Type B pancreatic cell (in vitro differentiated cells): ENCODE data around the gene TENT5C. TPM values are rescaled to one million over a fixed set of nuclear protein-coding genes. Genes with fewer than 3 reads are reported as not detected.

Experiments used
- DNase-seq: peaks from one replicate; pipeline ENCODE4 v3.0.0; 2021; ENCODE audit warnings: mixed read lengths; ENCODE audit not compliant: unreplicated experiment; ENCODE audit errors: extremely low spot score
- H3K27ac Mint-ChIP-seq: 2 replicates; pipeline ENCODE4 v1.8.0; 2021; ENCODE audit warnings: mild to moderate bottlenecking, mixed read lengths
- H3K27me3 Mint-ChIP-seq: 2 replicates; pipeline ENCODE4 v1.8.0; 2021; ENCODE audit warnings: mixed read lengths
- H3K36me3 Mint-ChIP-seq: 2 replicates; pipeline ENCODE4 v1.8.0; 2021; ENCODE audit warnings: mixed read lengths
- H3K4me1 Mint-ChIP-seq: one replicate; pipeline ENCODE4 v1.8.0; 2021; ENCODE audit warnings: mixed read lengths; ENCODE audit not compliant: unreplicated experiment
- H3K4me3 Mint-ChIP-seq: 2 replicates; pipeline ENCODE4 v1.8.0; 2021; ENCODE audit warnings: mild to moderate bottlenecking, mixed read lengths
- H3K9me3 Mint-ChIP-seq: 2 replicates; pipeline ENCODE4 v1.8.0; 2021; ENCODE audit warnings: mixed read lengths
- CTCF ChIP-seq: fragments of 200-600 bp; sonication (generic); conservative IDR thresholded peaks from 2 replicates; pipeline ENCODE4 v1.5.0; 2021; ENCODE audit warnings: antibody characterized with exemption, mild to moderate bottlenecking
- total RNA-seq: library from RNA; stranded (reverse); gene quantifications from 2 replicates; pipeline ENCODE4 v1.2.1, GENCODE V29; 2021; ENCODE audit warnings: low replicate concordance

TENT5C gene
- total RNA-seq, 1 donor from 2014 or later, result 13.8 TPM

DNA sequence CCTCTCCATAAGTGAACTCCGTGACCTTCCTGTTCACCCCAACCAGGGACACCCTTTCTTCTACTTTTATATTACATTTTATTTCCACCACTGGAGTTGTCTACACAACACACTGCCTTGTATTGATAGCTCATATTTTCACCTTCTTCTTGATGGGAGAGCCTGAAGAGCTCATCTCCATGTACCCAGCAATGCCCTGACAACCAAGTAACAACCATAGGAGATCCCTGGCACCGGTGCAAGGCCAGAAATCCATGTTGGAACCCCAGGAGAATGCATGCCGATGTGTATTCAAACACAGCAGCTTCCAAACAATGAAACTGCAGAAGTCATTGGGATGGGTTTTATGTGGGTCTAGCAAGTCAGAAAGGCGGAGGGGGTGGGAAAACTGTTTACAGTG lies 15.5 kb downstream of the TENT5C start:
- no peaks in the 10 kb centered on the region for H3K27me3 Mint-ChIP-seq
- TF ChIP-seq CTCF, result no peak
- no peaks in the 10 kb centered on the region for H3K36me3 Mint-ChIP-seq
- no peak overlapping the region for H3K4me3 Mint-ChIP-seq
- DNase-seq, result no peak
- H3K4me1 Mint-ChIP-seq, result no peaks in the 10 kb centered on the region
- H3K9me3 Mint-ChIP-seq, result no peaks in the 10 kb centered on the region
- no peak overlapping the region for H3K27ac Mint-ChIP-seq

- Mint-ChIP-seq H3K4me1 (no peaks in the 10 kb centered on the region), H3K27ac (no peak overlapping the region), H3K9me3 (no peaks in the 10 kb centered on the region), H3K27me3 (no peaks in the 10 kb centered on the region), H3K36me3 (no peaks in the 10 kb centered on the region), H3K4me3 (no peak overlapping the region)
- no peak for DNase-seq
- TF ChIP-seq CTCF, result no peak
Measured at GRCh38 chr1:117622726-117623125, 16.9 kb downstream of the TENT5C start.

DNA sequence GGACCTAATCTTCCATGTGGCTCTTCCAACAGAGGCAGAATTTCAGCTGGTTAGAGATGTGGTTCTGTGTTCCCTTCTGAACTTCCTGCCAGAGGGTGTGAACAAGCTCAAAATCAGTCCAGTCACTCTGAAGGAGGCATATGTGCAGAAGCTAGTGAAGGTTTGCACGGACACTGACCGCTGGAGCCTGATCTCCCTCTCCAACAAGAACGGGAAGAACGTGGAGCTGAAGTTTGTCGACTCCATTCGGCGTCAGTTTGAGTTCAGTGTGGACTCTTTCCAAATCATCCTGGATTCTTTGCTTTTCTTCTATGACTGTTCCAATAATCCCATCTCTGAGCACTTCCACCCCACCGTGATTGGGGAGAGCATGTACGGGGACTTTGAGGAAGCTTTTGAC lies 17.3 kb downstream of the TENT5C start:
- Mint-ChIP-seq H3K27me3 (no peaks in the 10 kb centered on the region), H3K4me1 (no peaks in the 10 kb centered on the region), H3K27ac (no peak overlapping the region), H3K4me3 (no peak overlapping the region), H3K36me3 (no peaks in the 10 kb centered on the region), H3K9me3 (no peaks in the 10 kb centered on the region)
- no peak for TF ChIP-seq CTCF
- DNase-seq, result no peak

DNA sequence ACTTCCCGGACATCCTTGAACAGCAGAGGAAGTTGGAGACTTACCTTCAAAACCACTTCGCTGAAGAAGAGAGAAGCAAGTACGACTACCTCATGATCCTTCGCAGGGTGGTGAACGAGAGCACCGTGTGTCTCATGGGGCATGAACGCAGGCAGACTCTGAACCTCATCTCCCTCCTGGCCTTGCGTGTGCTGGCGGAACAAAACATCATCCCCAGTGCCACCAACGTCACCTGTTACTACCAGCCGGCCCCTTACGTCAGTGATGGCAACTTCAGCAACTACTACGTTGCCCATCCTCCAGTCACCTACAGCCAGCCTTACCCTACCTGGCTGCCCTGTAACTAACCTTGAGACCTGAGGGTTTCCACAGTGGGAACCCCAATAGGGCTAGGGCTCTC lies 17.9 kb downstream of the TENT5C start:
- Mint-ChIP-seq H3K36me3 (no peaks in the 10 kb centered on the region), H3K27ac (no peak overlapping the region), H3K9me3 (no peaks in the 10 kb centered on the region), H3K27me3 (no peaks in the 10 kb centered on the region), H3K4me3 (no peak overlapping the region), H3K4me1 (no peaks in the 10 kb centered on the region)
- no peak for DNase-seq
- TF ChIP-seq CTCF, result no peak

- no peak for TF ChIP-seq CTCF
- H3K4me3 Mint-ChIP-seq, result no peak overlapping the region
Measured at GRCh38 chr1:117627546-117628130, 21.8 kb downstream of the TENT5C start.

DNA sequence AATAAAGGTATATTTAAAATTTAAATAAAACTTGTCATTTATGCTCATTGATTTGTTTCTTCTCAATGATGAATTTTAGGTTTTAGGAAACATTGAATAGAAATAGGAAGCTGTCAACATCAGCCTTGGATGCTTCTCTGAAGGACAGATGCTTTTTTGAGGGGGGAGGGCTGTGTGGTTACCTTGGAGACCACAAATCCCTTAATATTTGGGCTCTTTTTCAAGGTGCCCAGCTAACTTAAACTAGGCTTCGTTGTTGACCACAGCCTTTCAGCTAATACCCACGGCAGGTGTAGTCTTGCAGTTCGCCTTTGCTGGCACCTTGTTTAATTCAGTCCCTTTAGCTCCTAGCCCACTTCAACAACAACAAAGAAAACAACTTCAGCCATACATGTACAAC lies 22.5 kb downstream of the TENT5C start:
- Mint-ChIP-seq H3K9me3 (no peaks in the 10 kb centered on the region), H3K27ac (no peak overlapping the region), H3K27me3 (peaks cover 5% of the 10 kb centered on the region), H3K36me3 (no peaks in the 10 kb centered on the region), H3K4me3 (no peak overlapping the region), H3K4me1 (peaks cover 8% of the 10 kb centered on the region)
- no peak for DNase-seq
- TF ChIP-seq CTCF, result no peak

More at GRCh38 chr1:117627546-117628130, 21.8 kb downstream of the TENT5C start:
- Mint-ChIP-seq H3K27me3 (peaks cover 5% of the 10 kb centered on the region), H3K9me3 (no peaks in the 10 kb centered on the region), H3K36me3 (no peaks in the 10 kb centered on the region), H3K27ac (no peak overlapping the region), H3K4me1 (peaks cover 4% of the 10 kb centered on the region)
- no peak for DNase-seq
